HepG2 (cell line): Measurements from ENCODE around the gene E2F1. TPM values are rescaled to one million over a fixed set of nuclear protein-coding genes. Genes with fewer than 3 reads are reported as not detected.

Experiments used
- ATAC-seq: fragments of 200-7000 bp; cut with Tn5 transposase; 3 replicates; pipeline ENCODE4 v1.9.1; 2020; ENCODE audit warnings: mild to moderate bottlenecking, moderate library complexity
- Bru-seq: library from RNA; stranded (reverse); fragments of 400-500 nt; gene quantifications from one replicate; lab custom pipeline; 2021; lab: Mats Ljungman, UMichigan
- BruChase-seq, 2 experiments: library from RNA; stranded (reverse); fragments of 400-500 nt; gene quantifications; one replicate each; lab custom pipeline; 2021; lab: Mats Ljungman, UMichigan
- BruUV-seq: library from RNA; stranded (reverse); fragments of 400-500 nt; replicated peaks from 2 replicates; lab custom pipeline; 2021; lab: Mats Ljungman, UMichigan
- CTCF ChIA-PET: fragments of 300-600 bp; formaldehyde crosslinking; extraction: SDS; loops from one replicate; lab custom pipeline; 2021; ENCODE audit warnings: low total read pairs, inconsistent platforms, low intra/inter-chr PET ratio; lab: Yijun Ruan, JAX
- POLR2A ChIA-PET: fragments of 350-600 bp; sonication (Branson Sonifier 250); formaldehyde crosslinking; loops from one replicate; lab custom pipeline; 2020; ENCODE audit warnings: antibody characterized with exemption, inconsistent platforms; lab: Yijun Ruan, JAX
- DNase-seq: peaks from one replicate; pipeline ENCODE4 v3.0.0-alpha.2; 2015; ENCODE audit warnings: low spot score
- FAIRE-seq: peaks from 3 replicates; lab custom pipeline; 2011; peaks lifted over from hg19 to GRCh38; lab: Jason Lieb, UNC
- H2AFZ ChIP-seq: one replicate; pipeline ENCODE4 v1.6.1; 2011; ENCODE audit warnings: low read length, inconsistent platforms
- H3K27ac ChIP-seq: fragments of 300-600 bp; 3 replicates; pipeline ENCODE4 v1.8.0; 2011; ENCODE audit warnings: mixed run types, mild to moderate bottlenecking, mixed read lengths, low read length, inconsistent platforms; ENCODE audit not compliant: insufficient read depth; ENCODE audit errors: extremely low read length
- H3K27me3 ChIP-seq, 2 experiments: fragments of 200-600 bp in 1 of 2; 2 replicates in 1 of 2; 3 replicates in 1 of 2; pipeline versions ENCODE4 v1.6.0 to v1.8.0; 2011; ENCODE audit warnings: low read length in 2 of 2, mild to moderate bottlenecking in 2 of 2, moderate library complexity in 2 of 2, inconsistent platforms in 1 of 2; ENCODE audit not compliant: insufficient read depth in 2 of 2, control insufficient read depth in 1 of 2
- H3K36me3 ChIP-seq, 2 experiments: fragments of 200-600 bp in 1 of 2; replicated peaks in 1 of 2; 2 replicates in 1 of 2; 3 replicates in 1 of 2; pipeline versions ENCODE4 v1.5.1 to v1.8.0; 2011; ENCODE audit warnings: low read length in 2 of 2, inconsistent platforms in 1 of 2; ENCODE audit not compliant: insufficient read depth in 2 of 2, control insufficient read depth in 1 of 2
- H3K4me1 ChIP-seq: 2 replicates; pipeline ENCODE4 v1.5.1; 2012; ENCODE audit warnings: low read length, inconsistent platforms; ENCODE audit not compliant: insufficient read depth
- H3K4me2 ChIP-seq: 2 replicates; pipeline ENCODE4 v1.6.0; 2011; ENCODE audit warnings: low read depth, low read length, inconsistent platforms
- H3K4me3 ChIP-seq, 3 experiments: fragments of 200-600 bp in 1 of 3; sonication (generic), shearing (Covaris generic) in 1 of 3; replicated peaks in 1 of 3; 2 replicates each; pipeline ENCODE4 v1.5.1; 2011 to 2016; ENCODE audit warnings: low read length in 3 of 3, inconsistent platforms in 2 of 3, low read depth in 2 of 3, mild to moderate bottlenecking in 2 of 3, control low read depth in 1 of 3, mixed read lengths in 1 of 3; ENCODE audit not compliant: insufficient read depth in 1 of 3
- H3K79me2 ChIP-seq: one replicate; pipeline ENCODE4 v1.6.1; 2011; ENCODE audit warnings: low read length, inconsistent platforms; ENCODE audit not compliant: insufficient read depth
- H3K9ac ChIP-seq: 2 replicates; pipeline ENCODE4 v1.6.0; 2011; ENCODE audit warnings: mild to moderate bottlenecking, low read depth, low read length, inconsistent platforms; ENCODE audit not compliant: insufficient read depth
- H3K9me3 ChIP-seq: 2 replicates; pipeline ENCODE4 v1.5.1; 2012; ENCODE audit warnings: mild to moderate bottlenecking, low read length
- H4K20me1 ChIP-seq: 2 replicates; pipeline ENCODE4 v1.6.0; 2011; ENCODE audit warnings: inconsistent platforms, mild to moderate bottlenecking, low read length, moderate library complexity; ENCODE audit not compliant: insufficient read depth
- ARNT ChIP-seq: fragments of 450-650 bp; IDR thresholded peaks from 2 replicates; pipeline ENCODE4 v1.6.1; 2017
- CBX1 ChIP-seq: IDR thresholded peaks from one replicate; pipeline ENCODE4 v1.6.1; 2016; ENCODE audit warnings: antibody characterized with exemption, low read depth
- ETV6 ChIP-seq: sonication (generic); formaldehyde crosslinking; conservative IDR thresholded peaks from 2 replicates; pipeline ENCODE4 v1.4.0; 2020; ENCODE audit warnings: missing genetic modification reagents
- IRF2 ChIP-seq: IDR thresholded peaks from 2 replicates; pipeline ENCODE4 v1.6.1; 2018; ENCODE audit warnings: missing genetic modification reagents, missing compliant biosample characterization
- KLF13 ChIP-seq: sonication (generic); formaldehyde crosslinking; IDR thresholded peaks from 2 replicates; pipeline ENCODE4 v1.4.0; 2020; ENCODE audit warnings: mild to moderate bottlenecking, missing genetic modification reagents
- SKI ChIP-seq: fragments of 450-650 bp; IDR thresholded peaks from one replicate; pipeline ENCODE4 v1.6.1; 2018; ENCODE audit warnings: mild to moderate bottlenecking; ENCODE audit not compliant: partially characterized antibody
- SMYD3 ChIP-seq: sonication (generic); formaldehyde crosslinking; IDR thresholded peaks from 2 replicates; pipeline ENCODE4 v1.8.1; 2023; ENCODE audit warnings: mild to moderate bottlenecking, missing genetic modification reagents
- TCF7L2 ChIP-seq: IDR thresholded peaks from 2 replicates; pipeline ENCODE4 v1.6.1; 2011; ENCODE audit warnings: mild to moderate bottlenecking, low read depth, low read length, moderate library complexity
- XRCC5 ChIP-seq: fragments of 200-400 bp; formaldehyde crosslinking; optimal IDR thresholded peaks from 2 replicates; pipeline ENCODE3; 2017; ENCODE audit warnings: mild to moderate bottlenecking, low read length
- ZFYVE20 ChIP-seq: sonication (generic); formaldehyde crosslinking; IDR thresholded peaks from 2 replicates; pipeline ENCODE4 v1.8.0; 2023; ENCODE audit warnings: low read depth, mild to moderate bottlenecking, moderate library complexity, missing genetic modification reagents, borderline replicate concordance
- ZNF44 ChIP-seq: sonication (generic); formaldehyde crosslinking; IDR thresholded peaks from 2 replicates; pipeline ENCODE4 v1.5.1; 2020; ENCODE audit warnings: mild to moderate bottlenecking, missing genetic modification reagents
- ZNF776 ChIP-seq: sonication (generic); formaldehyde crosslinking; IDR thresholded peaks from 2 replicates; pipeline ENCODE4 v1.4.0; 2020; ENCODE audit warnings: mild to moderate bottlenecking, missing genetic modification reagents
- WGBS: methylation state at CpG from one replicate; pipeline ENCODE4 v1.1.6; 2017; ENCODE audit warnings: low lambda C conversion rate; 5-methylcytosine and 5-hydroxymethylcytosine counted together
- in situ Hi-C: cut with HindIII; loops from 2 replicates; pipeline ENCODE4 v1.10.0; 2017; ENCODE audit warnings: low pct_unique_long_range_greater_than_20kb; ENCODE audit not compliant: extremely low pct_ligation_motif_present
- intact Hi-C: fragments of 100-400 bp; cut with micrococcal nuclease; formaldehyde crosslinking; loops from one replicate; pipeline ENCODE4 v1.10.0; 2022; ENCODE audit not compliant: unreplicated experiment
- long read RNA-seq, 2 experiments: library from RNA in 1 of 2; library from polyadenylated mRNA in 1 of 2; stranded (forward) in 1 of 2; unstranded in 1 of 2; transcript quantifications; one replicate each; pipeline ENCODE4 v2.0.0, GENCODE V29; 2019 to 2022
- polyA minus RNA-seq, 3 experiments: library from RNA; depleted of rRNA, polyadenylated mRNA; stranded (reverse); fragments of >200 nt; gene quantifications; 2 replicates each; pipeline ENCODE4 v1.2.3, GENCODE V29; 2011; ENCODE audit warnings: low replicate concordance in 1 of 3
- polyA plus RNA-seq, 8 experiments: library from polyadenylated mRNA; depleted of rRNA in 3 of 8; stranded (reverse) in 7 of 8; unstranded in 1 of 8; fragments of >200 nt; fragmentation: Illumina TruSeq in 4 of 8; extraction: Trizol in 4 of 8; gene quantifications; 2 replicates each; pipeline versions ENCODE4 v1.2.1 to v1.2.3, GENCODE V29; 2011 to 2016; ENCODE audit warnings: low read depth in 4 of 8, missing spikeins in 1 of 8, mixed read lengths in 1 of 8; ENCODE audit not compliant: insufficient read depth in 1 of 8
- total RNA-seq, 5 experiments: library from RNA; depleted of rRNA; stranded (reverse); fragments of >200 nt; fragmentation: Illumina TruSeq; extraction: Trizol; gene quantifications; 2 replicates each; pipeline ENCODE4 v1.2.3, GENCODE V29; 2016; ENCODE audit warnings: low read depth in 1 of 5
- TF ChIP-seq, protein P1 (sequence below): fragments of 450-650 bp; IDR thresholded peaks from 2 replicates; pipeline ENCODE4 v1.6.1; 2017; ENCODE audit warnings: mild to moderate bottlenecking
- TF ChIP-seq, protein P2 (sequence below): sonication (generic); formaldehyde crosslinking; IDR thresholded peaks from 2 replicates; pipeline ENCODE4 v1.8.1; 2023; ENCODE audit warnings: missing genetic modification reagents, mild to moderate bottlenecking, borderline replicate concordance

E2F1 gene, protein sequence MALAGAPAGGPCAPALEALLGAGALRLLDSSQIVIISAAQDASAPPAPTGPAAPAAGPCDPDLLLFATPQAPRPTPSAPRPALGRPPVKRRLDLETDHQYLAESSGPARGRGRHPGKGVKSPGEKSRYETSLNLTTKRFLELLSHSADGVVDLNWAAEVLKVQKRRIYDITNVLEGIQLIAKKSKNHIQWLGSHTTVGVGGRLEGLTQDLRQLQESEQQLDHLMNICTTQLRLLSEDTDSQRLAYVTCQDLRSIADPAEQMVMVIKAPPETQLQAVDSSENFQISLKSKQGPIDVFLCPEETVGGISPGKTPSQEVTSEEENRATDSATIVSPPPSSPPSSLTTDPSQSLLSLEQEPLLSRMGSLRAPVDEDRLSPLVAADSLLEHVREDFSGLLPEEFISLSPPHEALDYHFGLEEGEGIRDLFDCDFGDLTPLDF
- total RNA-seq (2016; rRNA removed; fragmentation: Illumina TruSeq; extraction: Trizol) (25.3 and 39.4 TPM in 2 replicates), polyA plus RNA-seq (2011; rRNA removed) (22.5 and 25.5 TPM in 2 replicates), polyA minus RNA-seq (2011; rRNA and poly(A)+ RNA removed; ENCODE audit: low replicate concordance) (35.0 and 64.5 TPM in 2 replicates), Bru-seq, nascent RNA (percentile 75 among the genes with signal in this experiment), BruChase-seq, experiment 1, labeled RNA remaining after a 6-hour chase (percentile 79 among the genes with signal in this experiment), BruChase-seq, experiment 2, labeled RNA remaining after a 2-hour chase (percentile 76 among the genes with signal in this experiment)
- 23.5 and 26.5 TPM in 2 replicates for total RNA-seq (2016; cell fraction: cytosol; rRNA removed; fragmentation: Illumina TruSeq; extraction: Trizol; ENCODE audit: low read depth)
- total RNA-seq (2016; cell fraction: insoluble cytoplasmic fraction; rRNA removed; fragmentation: Illumina TruSeq; extraction: Trizol), result 22.9 and 41.6 TPM in 2 replicates
- 49.7 and 51.9 TPM in 2 replicates for total RNA-seq (2016; cell fraction: membrane; rRNA removed; fragmentation: Illumina TruSeq; extraction: Trizol)
- total RNA-seq (2016; cell fraction: nucleus; rRNA removed; fragmentation: Illumina TruSeq; extraction: Trizol), result 29.5 and 34.7 TPM in 2 replicates
- 14.5 and 25.4 TPM in 2 replicates for polyA plus RNA-seq (2011; cell fraction: cytosol; rRNA removed)
- polyA plus RNA-seq (2011; cell fraction: nucleus; rRNA removed), result 50.7 and 66.4 TPM in 2 replicates
- 14.4 and 23.5 TPM in 2 replicates for polyA plus RNA-seq (2012)
- 39.6 and 41.6 TPM in 2 replicates for polyA plus RNA-seq (2016; cell fraction: cytosol; fragmentation: Illumina TruSeq; extraction: Trizol; ENCODE audit: low read depth)
- polyA plus RNA-seq (2016; cell fraction: insoluble cytoplasmic fraction; fragmentation: Illumina TruSeq; extraction: Trizol; ENCODE audit: low read depth), result 32.3 and 37.3 TPM in 2 replicates
- 56.5 and 59.4 TPM in 2 replicates for polyA plus RNA-seq (2016; cell fraction: membrane; fragmentation: Illumina TruSeq; extraction: Trizol; ENCODE audit: low read depth)
- 97.6 and 106 TPM in 2 replicates for polyA plus RNA-seq (2016; cell fraction: nucleus; fragmentation: Illumina TruSeq; extraction: Trizol; ENCODE audit: insufficient read depth, low read depth)
- 7.4 and 10.7 TPM in 2 replicates for polyA minus RNA-seq (2011; cell fraction: cytosol; rRNA and poly(A)+ RNA removed)
- polyA minus RNA-seq (2011; cell fraction: nucleus; rRNA and poly(A)+ RNA removed), result 8.0 and 10.6 TPM in 2 replicates
- long read RNA-seq, experiment 1, partial matches to known transcripts, result 12 of 19 reads
- long read RNA-seq, experiment 1, other reads (novel, unspliced or antisense), result 6 of 19 reads
- long read RNA-seq, experiment 2, transcript E2F1-201 (7 exons, 2,503 nt), result major isoform, 42 of 78 reads
- long read RNA-seq, experiment 2, partial matches to known transcripts, result 13 of 78 reads
- long read RNA-seq, experiment 2, other reads (novel, unspliced or antisense), result 23 of 78 reads

DNA sequence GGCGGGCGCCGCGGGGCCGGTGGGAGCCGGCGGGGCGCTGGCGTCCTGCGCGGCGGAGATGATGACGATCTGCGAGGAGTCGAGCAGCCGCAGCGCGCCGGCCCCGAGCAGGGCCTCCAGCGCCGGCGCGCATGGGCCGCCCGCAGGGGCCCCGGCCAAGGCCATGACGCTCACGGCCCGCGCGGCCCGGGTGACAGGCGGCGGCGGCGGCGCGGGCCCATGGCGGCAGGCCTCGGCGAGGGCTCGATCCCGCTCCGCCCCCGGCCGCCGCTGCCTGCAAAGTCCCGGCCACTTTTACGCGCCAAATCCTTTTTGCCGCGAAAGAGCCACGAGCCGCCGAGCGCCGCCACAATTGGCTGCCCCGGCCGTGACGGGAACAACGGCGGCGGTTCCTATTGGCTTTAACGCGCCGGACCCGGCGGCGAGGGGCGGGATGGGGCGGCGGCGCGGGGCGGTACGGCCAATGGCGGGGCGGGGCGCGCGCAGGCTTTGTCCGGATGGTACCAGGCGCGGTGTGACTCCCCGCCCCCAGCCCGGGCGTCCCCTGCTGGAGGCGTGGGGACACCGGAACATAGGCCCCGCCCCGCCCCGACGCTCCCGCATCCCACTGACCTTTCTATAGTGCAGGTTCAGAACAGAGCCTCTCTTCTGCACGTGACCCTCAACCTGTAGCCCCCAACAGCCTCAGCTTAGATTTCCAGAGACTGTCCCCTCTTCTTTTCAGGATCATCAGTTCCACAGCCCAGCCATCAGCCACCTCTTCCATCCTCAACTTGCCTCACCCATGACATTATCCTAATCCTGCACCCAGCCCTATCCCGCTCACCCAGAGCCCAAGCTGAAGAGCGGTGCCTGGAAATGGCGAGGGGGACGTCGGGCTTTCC, at the start of gene E2F1:
TSS of gene E2F1 (minus strand) at position 286 of the 884 bp plus-strand sequence. CDS start at position 165, 121 bp downstream.
- Histone ChIP-seq H3K79me2 (peaks cover 21% of the 10 kb centered on the region), H3K36me3 (no peaks in the 10 kb centered on the region), H3K4me1 (peaks cover 63% of the 10 kb centered on the region), H3K9ac (peak within 1 kb of the TSS; percentile 69), H3K27me3 (no peaks in the 10 kb centered on the region), H3K27ac (peak within 1 kb of the TSS; percentile 56), H3K4me3 (peak within 1 kb of the TSS; percentile 58 to 82 (median 65)), H4K20me1 (no peaks in the 10 kb centered on the region), H3K4me2 (peak within 1 kb of the TSS; percentile 99), H2AFZ (peak within 1 kb of the TSS; percentile 87), H3K9me3 (no peaks in the 10 kb centered on the region)
- no TSS peak for BruUV-seq
- intact Hi-C loops (loop anchor here (2.0 to 5.0 kb wide), 3 partner anchors 16 to 126 kb away; partner anchors contain the start of gene CHMP4B), in situ Hi-C loops (no loop called here)
- FAIRE-seq, result no peak
- peak; percentile 94 for DNase-seq
- ChIA-PET POLR2A (interaction anchor here (1.4 to 2.5 kb wide), 3 partner anchors 11 to 46 kb away, joined by 5 to 17 read pairs (median 14); partner anchors contain the start of genes NECAB3 and ZNF341), CTCF (interaction anchor here (0.6 kb wide), 1 partner anchor 33 kb away, joined by 3 read pairs; no protein-coding TSS in a partner anchor)
- ATAC-seq, result peak; percentile 91
- WGBS, result 6% methylated on average over 30 of the region's 101 CpGs
- peak; percentile 93 for TF ChIP-seq ZNF776
- TF ChIP-seq, protein P1, sequence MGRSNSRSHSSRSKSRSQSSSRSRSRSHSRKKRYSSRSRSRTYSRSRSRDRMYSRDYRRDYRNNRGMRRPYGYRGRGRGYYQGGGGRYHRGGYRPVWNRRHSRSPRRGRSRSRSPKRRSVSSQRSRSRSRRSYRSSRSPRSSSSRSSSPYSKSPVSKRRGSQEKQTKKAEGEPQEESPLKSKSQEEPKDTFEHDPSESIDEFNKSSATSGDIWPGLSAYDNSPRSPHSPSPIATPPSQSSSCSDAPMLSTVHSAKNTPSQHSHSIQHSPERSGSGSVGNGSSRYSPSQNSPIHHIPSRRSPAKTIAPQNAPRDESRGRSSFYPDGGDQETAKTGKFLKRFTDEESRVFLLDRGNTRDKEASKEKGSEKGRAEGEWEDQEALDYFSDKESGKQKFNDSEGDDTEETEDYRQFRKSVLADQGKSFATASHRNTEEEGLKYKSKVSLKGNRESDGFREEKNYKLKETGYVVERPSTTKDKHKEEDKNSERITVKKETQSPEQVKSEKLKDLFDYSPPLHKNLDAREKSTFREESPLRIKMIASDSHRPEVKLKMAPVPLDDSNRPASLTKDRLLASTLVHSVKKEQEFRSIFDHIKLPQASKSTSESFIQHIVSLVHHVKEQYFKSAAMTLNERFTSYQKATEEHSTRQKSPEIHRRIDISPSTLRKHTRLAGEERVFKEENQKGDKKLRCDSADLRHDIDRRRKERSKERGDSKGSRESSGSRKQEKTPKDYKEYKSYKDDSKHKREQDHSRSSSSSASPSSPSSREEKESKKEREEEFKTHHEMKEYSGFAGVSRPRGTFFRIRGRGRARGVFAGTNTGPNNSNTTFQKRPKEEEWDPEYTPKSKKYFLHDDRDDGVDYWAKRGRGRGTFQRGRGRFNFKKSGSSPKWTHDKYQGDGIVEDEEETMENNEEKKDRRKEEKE, result no peak
- TF ChIP-seq, protein P2, sequence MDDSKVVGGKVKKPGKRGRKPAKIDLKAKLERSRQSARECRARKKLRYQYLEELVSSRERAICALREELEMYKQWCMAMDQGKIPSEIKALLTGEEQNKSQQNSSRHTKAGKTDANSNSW (CRISPR knock-in tag), result peak; percentile 65; the same call in 1 of the 2 replicates
- TF ChIP-seq ARNT, result no peak
- TF ChIP-seq KLF13, result no peak
- peak; percentile 87 for TF ChIP-seq XRCC5
- TF ChIP-seq ZNF44 (CRISPR knock-in tag), result no peak
- peak; percentile 87 for TF ChIP-seq ETV6 (CRISPR knock-in tag)
- TF ChIP-seq SKI, result peak; percentile 8
- no peak for TF ChIP-seq TCF7L2
- no peak for TF ChIP-seq SMYD3 (CRISPR knock-in tag)
- TF ChIP-seq ZFYVE20 (CRISPR knock-in tag), result no peak
- peak; percentile 55; the same call in 1 of the 2 replicates for TF ChIP-seq IRF2 (CRISPR knock-in tag)
- no peak for TF ChIP-seq CBX1
